ENCODE data around the gene ANKS3.

Gene ANKS3

GRCh38 chr16:4666537-4667202, 67.4 kb downstream of the ANKS3 start:
- DNase-seq (ENCODE audit: low read depth): no peak

- DNase-seq (ENCODE audit: low read depth): peak; percentile 33
These were observed 69.3 kb downstream of the ANKS3 start for GRCh38 chr16:4664538-4665418.

GRCh38 chr16:4663777-4664465, 70.2 kb downstream of the ANKS3 start:
- no peak for DNase-seq (ENCODE audit: low read depth)

GRCh38 chr16:4663465-4663776, 70.7 kb downstream of the ANKS3 start:
- DNase-seq (ENCODE audit: low read depth): no peak

GRCh38 chr16:4661661-4662060, 72.4 kb downstream of the ANKS3 start:
- DNase-seq (ENCODE audit: low read depth): no peak

- peak; percentile 73 for DNase-seq (ENCODE audit: low read depth)
These were observed 73.5 kb downstream of the ANKS3 start for GRCh38 chr16:4660454-4661007.

- no peak for DNase-seq (ENCODE audit: low read depth)
These were observed 74.4 kb downstream of the ANKS3 start for GRCh38 chr16:4659363-4660353.

- no peak for DNase-seq (ENCODE audit: low read depth)
These were observed 77.1 kb downstream of the ANKS3 start for GRCh38 chr16:4656695-4657686.

- DNase-seq (ENCODE audit: low read depth): no peak
These were observed 77.8 kb downstream of the ANKS3 start for GRCh38 chr16:4656221-4656620.

- DNase-seq (ENCODE audit: low read depth): no peak
These were observed 78.3 kb downstream of the ANKS3 start for GRCh38 chr16:4655801-4656200.

- DNase-seq (ENCODE audit: low read depth): no peak
These were observed 79.0 kb downstream of the ANKS3 start for GRCh38 chr16:4654964-4655590.

- DNase-seq (ENCODE audit: low read depth): no peak
These were observed 79.8 kb downstream of the ANKS3 start for GRCh38 chr16:4654011-4654963.

- DNase-seq (ENCODE audit: low read depth): no peak
These were observed 81.5 kb downstream of the ANKS3 start for GRCh38 chr16:4652561-4652960.

GRCh38 chr16:4651827-4652226, 82.2 kb downstream of the ANKS3 start:
- DNase-seq (ENCODE audit: low read depth): no peak

- DNase-seq (ENCODE audit: low read depth): peak; percentile 78
These were observed 83.5 kb downstream of the ANKS3 start for GRCh38 chr16:4650443-4651074.

- no peak for DNase-seq (ENCODE audit: low read depth)
These were observed 84.2 kb downstream of the ANKS3 start for GRCh38 chr16:4649744-4650442.

- DNase-seq (ENCODE audit: low read depth): no peak
These were observed 85.2 kb downstream of the ANKS3 start for GRCh38 chr16:4648917-4649316.

- no peak for DNase-seq (ENCODE audit: low read depth)
These were observed 86.5 kb downstream of the ANKS3 start for GRCh38 chr16:4647644-4647980.

Data from activated T-cell treated with anti-CD3 and anti-CD28 coated beads for 48 hours (primary cell).